SK-N-SH (cell line): ENCODE measurements around the gene DLX6. TPM values are rescaled to one million over a fixed set of nuclear protein-coding genes. Genes with fewer than 3 reads are reported as not detected.

Source experiments
- CTCF ChIA-PET: fragments of 300-600, 350-600 bp; formaldehyde crosslinking; extraction: SDS; loops from one replicate; lab custom pipeline; 2021; lab: Yijun Ruan, JAX
- POLR2A ChIA-PET: fragments of 350-600 bp; sonication (Branson Sonifier 250); formaldehyde crosslinking; extraction: SDS; loops from one replicate; lab custom pipeline; 2020; ENCODE audit warnings: antibody characterized with exemption, inconsistent platforms; lab: Yijun Ruan, JAX
- DNase-seq: peaks from one replicate; pipeline ENCODE4 v3.0.0; 2012
- H2AFZ ChIP-seq: fragments of 200-600 bp; sonication (generic); 2 replicates; pipeline ENCODE4 v1.8.1; 2016; ENCODE audit warnings: antibody characterized with exemption, mild to moderate bottlenecking, low read depth
- H3F3A ChIP-seq: fragments of 200-600 bp; sonication (generic); replicated peaks from 2 replicates; pipeline ENCODE3; 2016; ENCODE audit warnings: antibody characterized with exemption, mild to moderate bottlenecking; ENCODE audit not compliant: insufficient read depth
- H3K27ac ChIP-seq, 2 experiments: fragments of 200-500 bp in 1 of 2; fragments of 200-600 bp in 1 of 2; sonication (Bioruptor generic) in 1 of 2; sonication (generic), shearing (Covaris generic) in 1 of 2; 2 replicates each; pipeline versions ENCODE4 v1.5.1 to v1.6.1; 2014 to 2016; ENCODE audit warnings: low read depth in 2 of 2, inconsistent platforms in 1 of 2, low read length in 1 of 2, mild to moderate bottlenecking in 1 of 2, mixed read lengths in 1 of 2
- H3K27me3 ChIP-seq: fragments of 200-600 bp; sonication (generic), shearing (Covaris generic); 2 replicates; pipeline ENCODE4 v1.6.1; 2016; ENCODE audit warnings: mixed run types; ENCODE audit not compliant: insufficient read depth
- H3K36me3 ChIP-seq, 2 experiments: fragments of 200-500 bp in 1 of 2; fragments of 200-600 bp in 1 of 2; sonication (Bioruptor generic) in 1 of 2; sonication (generic) in 1 of 2; replicated peaks in 1 of 2; 2 replicates each; pipeline versions ENCODE3 to v1.5.1; 2014 to 2016; ENCODE audit warnings: low read length in 1 of 2, mild to moderate bottlenecking in 1 of 2; ENCODE audit not compliant: insufficient read depth in 2 of 2, control insufficient read depth in 1 of 2
- H3K4me1 ChIP-seq, 2 experiments: fragments of 200-500 bp in 1 of 2; fragments of 200-600 bp in 1 of 2; sonication (Bioruptor generic) in 1 of 2; sonication (generic), shearing (Covaris generic) in 1 of 2; 2 replicates each; pipeline versions ENCODE4 v1.5.1 to v1.6.1; 2014 to 2016; ENCODE audit warnings: low read depth in 1 of 2, low read length in 1 of 2, mixed run types in 1 of 2; ENCODE audit not compliant: insufficient read depth in 2 of 2, control insufficient read depth in 1 of 2
- H3K4me2 ChIP-seq: fragments of 200-600 bp; sonication (generic), shearing (Covaris generic); 2 replicates; pipeline ENCODE4 v1.6.1; 2017; ENCODE audit warnings: mixed run types
- H3K4me3 ChIP-seq, 2 experiments: fragments of 200-500 bp in 1 of 2; fragments of 200-600 bp in 1 of 2; sonication (Bioruptor generic) in 1 of 2; sonication (generic), shearing (Covaris generic) in 1 of 2; 2 replicates each; pipeline versions ENCODE4 v1.5.1 to v1.8.1; 2014 to 2016; ENCODE audit warnings: low read depth in 2 of 2, inconsistent platforms in 1 of 2, low read length in 1 of 2, mild to moderate bottlenecking in 1 of 2, mixed read lengths in 1 of 2, moderate library complexity in 1 of 2
- H3K79me2 ChIP-seq: fragments of 200-600 bp; sonication (generic); 2 replicates; pipeline ENCODE4 v1.8.1; 2017; ENCODE audit warnings: mild to moderate bottlenecking; ENCODE audit not compliant: insufficient read depth
- H3K9ac ChIP-seq: fragments of 200-600 bp; sonication (generic); 2 replicates; pipeline ENCODE4 v1.6.1; 2017; ENCODE audit warnings: mixed run types
- H3K9me2 ChIP-seq: fragments of 200-600 bp; sonication (generic); 2 replicates; pipeline ENCODE4 v1.6.1; 2017; ENCODE audit warnings: mixed run types
- H3K9me3 ChIP-seq: fragments of 200-600 bp; sonication (generic); 2 replicates; pipeline ENCODE4 v1.6.1; 2017; ENCODE audit warnings: mixed run types, mild to moderate bottlenecking, moderate library complexity
- H4K20me1 ChIP-seq: fragments of 200-600 bp; sonication (generic); 2 replicates; pipeline ENCODE4 v1.6.1; 2017; ENCODE audit warnings: mild to moderate bottlenecking, mixed run types; ENCODE audit not compliant: insufficient read depth
- EZH2phosphoT487 ChIP-seq: fragments of 200-600 bp; sonication (generic); IDR thresholded peaks from 2 replicates; pipeline ENCODE4 v1.6.1; 2017; ENCODE audit warnings: low read depth, mixed run types, mild to moderate bottlenecking, antibody characterized with exemption, moderate library complexity, borderline replicate concordance
- FOXM1 ChIP-seq: IDR thresholded peaks from 2 replicates; pipeline ENCODE4 v1.4.0; 2012; ENCODE audit warnings: low read depth, mild to moderate bottlenecking
- GABPA ChIP-seq: IDR thresholded peaks from 2 replicates; pipeline ENCODE4 v1.4.0; 2012; ENCODE audit warnings: low read depth, mild to moderate bottlenecking
- IRF3 ChIP-seq: fragments of 150-350 bp; IDR thresholded peaks from 2 replicates; pipeline ENCODE4 v1.6.1; 2016; ENCODE audit warnings: mild to moderate bottlenecking, low read depth, low read length
- MXI1 ChIP-seq: IDR thresholded peaks from 2 replicates; pipeline ENCODE4 v1.6.1; 2012; ENCODE audit warnings: mild to moderate bottlenecking, low read depth, low read length, improper control_type of control experiment
- PBX3 ChIP-seq: IDR thresholded peaks from 2 replicates; pipeline ENCODE4; 2012
- POLR2AphosphoS5 ChIP-seq: IDR thresholded peaks from 2 replicates; pipeline ENCODE4 v1.6.1; 2012; ENCODE audit warnings: low read depth, low read length
- SMC3 ChIP-seq: IDR thresholded peaks from 2 replicates; pipeline ENCODE4 v1.6.1; 2012; ENCODE audit warnings: low read depth, low read length, improper control_type of control experiment
- ZBTB33 ChIP-seq: IDR thresholded peaks from 2 replicates; pipeline ENCODE4 v1.4.0; 2012; ENCODE audit warnings: low read depth, borderline replicate concordance
- WGBS: methylation state at CpG from one replicate; pipeline ENCODE4 v1.1.6; 2017; ENCODE audit warnings: low lambda C conversion rate; 5-methylcytosine and 5-hydroxymethylcytosine counted together
- polyA plus RNA-seq, 3 experiments: library from polyadenylated mRNA; depleted of rRNA; stranded (reverse); fragments of >200 nt; gene quantifications; 2 replicates each; pipeline ENCODE4 v1.2.3, GENCODE V29; 2012
- TF ChIP-seq, protein P1 (sequence below): IDR thresholded peaks from 2 replicates; pipeline ENCODE4 v1.4.0; 2012; ENCODE audit warnings: low read depth

Gene DLX6
- polyA plus RNA-seq, 1 of the 3 experiments (the other 2 are of a cell fraction): 0.23 TPM

DNA sequence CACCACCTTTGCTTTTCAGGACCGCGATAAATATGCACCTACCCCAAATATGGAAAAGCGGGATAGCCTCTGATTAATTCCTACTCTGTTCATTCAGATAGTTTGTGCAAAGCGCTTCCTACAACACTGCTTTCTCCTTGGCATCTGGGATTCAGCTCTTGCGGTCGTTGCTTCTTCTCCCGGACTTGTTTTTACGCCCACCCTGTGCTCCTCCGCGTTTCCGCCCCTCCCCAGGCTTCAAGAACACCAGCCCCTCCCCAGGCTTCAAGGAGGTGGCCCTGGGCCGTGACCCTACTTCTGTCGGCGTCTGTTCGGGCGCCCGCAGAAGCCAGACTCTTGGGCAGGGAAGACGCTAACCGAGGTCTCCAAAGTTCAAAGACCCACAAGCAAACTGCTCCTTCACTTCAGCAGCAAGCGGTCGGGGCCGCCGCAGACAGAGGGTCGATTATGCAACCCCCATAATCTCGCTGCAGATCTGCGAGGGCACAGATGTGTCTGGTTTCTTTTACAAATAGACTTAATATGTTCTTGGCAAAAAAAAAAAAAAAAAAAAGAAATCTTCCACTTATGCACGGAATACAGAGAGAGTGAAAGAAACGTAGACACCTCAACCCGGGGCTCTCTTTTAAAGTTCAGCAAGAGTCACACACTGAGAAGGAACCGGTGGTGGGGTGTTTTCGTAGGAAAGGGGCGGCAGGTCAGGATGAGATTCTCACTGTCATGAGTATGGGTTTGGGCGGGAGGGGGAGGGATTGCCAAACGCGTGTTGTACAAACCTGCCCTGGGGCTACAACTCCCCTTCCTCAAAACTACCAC lies 17.3 kb downstream of the DLX6 start:
- no peak for TF ChIP-seq EZH2phosphoT487
- no peak for TF ChIP-seq SMC3
- no peak for TF ChIP-seq GABPA
- TF ChIP-seq, protein P1, sequence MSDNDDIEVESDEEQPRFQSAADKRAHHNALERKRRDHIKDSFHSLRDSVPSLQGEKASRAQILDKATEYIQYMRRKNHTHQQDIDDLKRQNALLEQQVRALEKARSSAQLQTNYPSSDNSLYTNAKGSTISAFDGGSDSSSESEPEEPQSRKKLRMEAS: no peak
- no peak for TF ChIP-seq PBX3
- H3K79me2 ChIP-seq: no peaks in the 10 kb centered on the region
- H3K27ac ChIP-seq: no peak overlapping the region
- 67% methylated on average over 35 of the region's 35 CpGs for WGBS
- no peaks in the 10 kb centered on the region for H4K20me1 ChIP-seq
- H3K9me2 ChIP-seq: no peaks in the 10 kb centered on the region
- peaks cover 22% of the 10 kb centered on the region for H3K27me3 ChIP-seq
- no peak overlapping the region for H3K9ac ChIP-seq
- H3K4me2 ChIP-seq: no peak overlapping the region
- peak; percentile 52 for DNase-seq
- ChIA-PET POLR2A (interaction anchor here (1.1 kb wide), 1 partner anchor 94 kb away, joined by 3 read pairs; the partner anchor contains the start of gene SDHAF3), CTCF (interaction anchor here (0.6 to 8.2 kb wide), 5 partner anchors 16 to 1107 kb away, joined by 3 to 156 read pairs (median 19); partner anchors contain the start of gene DLX6)
- no peaks in the 10 kb centered on the region for H3K36me3 ChIP-seq
- H2AFZ ChIP-seq: no peak overlapping the region
- no peak overlapping the region for H3K4me3 ChIP-seq
- no peaks in the 10 kb centered on the region for H3K9me3 ChIP-seq
- H3F3A ChIP-seq: no peaks in the 10 kb centered on the region
- peaks cover 0 to 12% of the 10 kb centered on the region in 2 experiments; a peak in 1 of 4 replicates for H3K4me1 ChIP-seq

DNA sequence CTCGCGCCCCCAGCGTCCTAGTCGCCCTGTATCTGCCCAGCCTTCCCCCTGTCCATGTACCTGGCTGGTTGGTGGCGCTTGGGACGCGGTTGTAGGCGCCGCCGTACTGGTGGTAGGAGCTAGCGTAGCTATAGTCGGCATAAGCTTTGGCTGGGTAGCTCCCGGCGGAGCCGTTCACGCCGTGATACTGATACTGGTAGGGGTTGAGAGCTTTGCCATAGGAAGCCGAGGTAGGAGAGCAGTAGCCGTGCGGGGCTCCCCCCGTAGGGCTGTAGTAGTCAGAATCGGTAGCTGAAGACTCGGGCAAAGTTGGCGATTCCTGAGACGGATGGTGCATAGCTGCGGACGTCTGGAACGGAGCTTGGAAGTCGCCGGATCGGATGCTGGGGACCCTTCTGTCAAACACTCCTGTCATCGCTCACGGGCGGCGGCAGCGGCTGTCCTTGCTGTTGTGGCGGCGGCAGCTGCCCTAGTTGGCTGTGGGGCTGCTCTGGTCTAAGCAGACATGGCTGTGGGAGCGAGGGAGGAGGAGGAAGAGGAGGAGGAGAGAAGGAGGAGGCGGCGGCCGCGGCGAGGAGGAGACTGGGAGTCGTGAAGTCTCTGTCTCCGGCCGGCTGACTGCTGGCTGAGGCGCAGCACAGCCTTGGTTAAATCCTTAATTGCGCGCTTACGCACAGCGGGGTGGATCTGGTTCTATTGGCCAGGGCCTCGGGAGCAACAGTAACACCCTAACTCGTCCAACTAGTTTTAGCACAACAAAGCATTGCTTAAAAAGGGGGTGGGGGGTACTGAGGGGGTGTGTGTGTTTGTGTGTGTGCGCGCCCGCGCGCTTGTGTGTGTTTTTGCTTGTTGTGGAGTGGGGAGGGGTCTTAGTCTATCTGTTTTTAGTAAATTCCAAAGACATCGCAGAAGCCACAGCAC lies 19.1 kb downstream of the DLX6 start, which contains the start of gene DLX5:
Gene DLX5, minus strand, starts transcription at position 623 of the 921 bp plus-strand sequence. Its CDS starts 208 bp downstream, at position 415.
- ChIA-PET CTCF (interaction anchor here (0.6 to 8.2 kb wide), 15 partner anchors 8 to 1108 kb away, joined by 3 to 156 read pairs (median 3); partner anchors contain the start of gene DLX6), POLR2A (interaction anchor here (0.5 to 1.2 kb wide), 6 partner anchors 16 to 910 kb away, joined by 3 to 6 read pairs (median 3); no protein-coding TSS in a partner anchor)
- DNase-seq: peak; percentile 84
- no peaks in the 10 kb centered on the region for H3K79me2 ChIP-seq
- H4K20me1 ChIP-seq: no peaks in the 10 kb centered on the region
- no peak within 1 kb of the TSS for H3K9ac ChIP-seq
- peaks cover 22% of the 10 kb centered on the region for H3K27me3 ChIP-seq
- no peaks in the 10 kb centered on the region for H3K9me2 ChIP-seq
- peak within 1 kb of the TSS; percentile 39 to 63 for H3K4me3 ChIP-seq
- H3F3A ChIP-seq: no peaks in the 10 kb centered on the region
- WGBS: 7% methylated on average over 52 of the region's 60 CpGs
- no peaks in the 10 kb centered on the region for H3K9me3 ChIP-seq
- H3K36me3 ChIP-seq: no peaks in the 10 kb centered on the region
- TF ChIP-seq IRF3: no peak
- TF ChIP-seq MXI1: peak; percentile 80
- no peak for TF ChIP-seq FOXM1
- no peak for TF ChIP-seq ZBTB33
- TF ChIP-seq SMC3: 0 out of 2 replicates have a peak, but pooled peaks have one; percentile 9
- TF ChIP-seq POLR2AphosphoS5: no peak
- TF ChIP-seq, all 33 proteins: peak for 2
- Histone ChIP-seq H3K4me1 (peaks cover 0 to 12% of the 10 kb centered on the region in 2 experiments; a peak in 1 of 4 replicates), H3K4me2 (peak within 1 kb of the TSS; percentile 97), H2AFZ (peak within 1 kb of the TSS; percentile 83), H3K27ac (no peak within 1 kb of the TSS)
